ENCODE measurements around the gene OR5A2.
"Not testable (repeated sequence)": the region's sequence is repeated elsewhere in the genome, so short reads cannot be mapped to it uniquely, and the experiment has no call there.

The OR5A2 gene

DNA sequence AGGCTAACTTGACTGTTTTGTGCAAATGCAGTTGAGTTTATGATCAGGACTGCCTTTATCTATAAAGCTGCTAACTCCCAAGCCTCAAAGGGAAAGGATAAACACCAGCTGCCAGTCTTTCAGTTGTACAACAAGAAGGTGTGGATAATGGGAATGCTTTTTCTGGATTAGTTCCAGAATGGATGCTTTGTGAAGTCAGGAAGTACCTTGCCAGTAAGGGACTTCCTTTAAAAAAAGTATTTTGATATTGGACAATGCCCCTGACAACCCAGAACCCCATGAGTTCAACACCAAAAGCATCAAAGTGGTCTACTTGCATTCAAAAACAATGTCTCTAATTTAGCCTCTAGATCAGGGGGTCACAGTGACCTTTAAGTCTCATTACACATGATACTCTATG is 32.0 kb downstream of the OR5A2 start:
- DNase-seq (ENCODE audit: low spot score) = no peak

DNA sequence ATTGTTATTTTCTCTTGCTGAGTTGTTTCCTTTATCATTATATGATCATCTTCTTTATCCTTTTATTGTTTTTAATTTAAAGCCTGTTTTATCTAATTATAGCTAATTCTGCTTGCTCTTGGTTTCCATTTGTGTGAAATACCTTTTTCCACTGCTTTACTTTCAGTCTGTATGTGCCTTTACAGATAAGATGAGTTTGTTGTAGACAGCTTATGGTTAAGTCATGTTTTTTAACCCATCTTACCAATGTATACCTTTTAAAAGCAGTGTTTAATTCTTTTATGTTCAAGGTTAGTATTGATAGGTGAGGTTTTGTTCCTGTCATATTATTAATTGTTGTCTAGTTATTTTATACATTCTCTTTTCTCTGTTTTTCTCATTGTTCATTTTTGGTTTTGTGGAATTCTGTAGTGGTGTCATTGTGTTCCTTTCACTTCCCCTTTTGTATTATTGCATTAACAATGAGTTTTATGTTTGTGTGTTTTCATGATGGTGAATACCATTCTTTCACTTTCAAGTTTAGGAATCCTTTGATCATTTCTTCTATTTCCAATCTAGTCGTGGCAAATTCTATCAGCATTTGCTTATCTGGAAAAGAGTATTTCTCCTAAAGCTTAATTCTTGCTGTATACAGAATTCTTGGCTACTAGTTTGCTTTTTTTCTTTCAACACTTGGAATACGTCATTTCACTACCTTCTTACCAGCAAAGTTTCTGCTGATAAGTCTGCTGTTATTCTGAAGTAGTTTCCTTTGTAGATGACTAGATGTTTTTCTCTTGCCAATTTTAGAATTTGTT is 45.8 kb downstream of the OR5A2 start:
- DNase-seq (ENCODE audit: low spot score) = no peak

DNA sequence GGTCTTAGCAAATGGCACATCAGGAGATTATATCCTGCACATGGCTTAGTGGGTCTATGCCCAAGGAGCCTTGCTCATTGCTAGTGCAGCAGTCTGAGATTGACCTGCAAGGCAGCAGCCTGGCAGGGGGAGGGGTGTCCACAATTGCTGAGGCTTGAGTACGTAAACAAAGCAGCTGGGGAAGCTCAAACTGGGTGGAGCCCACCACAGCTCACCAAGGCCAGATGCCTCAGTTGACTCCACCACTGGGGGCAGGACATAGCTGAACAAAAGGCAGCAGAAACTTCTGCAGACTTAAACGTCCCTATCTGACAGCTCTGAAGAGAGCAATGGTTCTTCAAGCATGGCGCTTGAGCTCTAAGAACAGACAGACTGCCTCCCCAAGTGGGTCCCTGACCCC is 53.9 kb downstream of the OR5A2 start:
- DNase-seq (ENCODE audit: low spot score) = not testable (repeated sequence)

DNA sequence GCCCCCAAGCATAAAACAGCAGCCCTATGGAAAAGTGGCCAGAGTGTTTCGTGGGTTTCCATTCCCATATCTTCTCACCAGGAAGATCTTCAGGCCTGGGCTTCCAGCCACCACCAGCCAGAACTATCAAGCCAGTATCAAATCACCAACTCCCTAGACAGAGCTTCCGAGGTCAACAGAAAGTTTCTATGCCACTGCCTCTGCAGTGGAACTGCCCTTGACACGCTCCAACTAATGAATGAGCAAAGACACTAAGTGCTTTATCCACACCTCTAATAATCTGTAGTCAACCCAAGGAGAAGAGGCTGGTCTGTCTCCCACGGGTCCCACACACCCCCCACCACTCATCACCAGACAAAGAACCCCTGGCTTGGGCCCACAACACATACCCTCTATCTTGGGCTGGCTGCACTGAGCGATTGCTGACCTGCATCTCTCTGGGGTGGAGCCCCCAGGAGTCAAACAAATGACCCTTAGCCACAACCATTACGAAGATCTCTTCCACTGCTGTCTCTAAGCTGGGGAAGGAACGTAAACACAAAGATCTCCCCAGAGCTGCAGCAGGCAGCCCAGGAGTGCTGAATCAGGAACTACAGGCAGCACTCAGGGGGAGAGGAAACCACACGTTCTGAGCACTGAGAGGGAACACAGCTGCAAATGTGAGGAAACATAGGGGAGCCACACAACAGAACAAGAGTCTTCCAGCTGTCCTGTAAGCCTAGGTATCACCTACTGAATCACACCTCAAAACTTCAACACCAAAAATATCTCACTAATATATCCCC is 57.8 kb downstream of the OR5A2 start:
- DNase-seq (ENCODE audit: low spot score) = no peak
